NCI-H774 (cell line): Measurements from ENCODE around the gene COL5A1.

Experiments used
- DNase-seq: peaks from one replicate; lab custom pipeline; 2025; lab: John Stamatoyannopoulos, UW

The COL5A1 gene

DNA sequence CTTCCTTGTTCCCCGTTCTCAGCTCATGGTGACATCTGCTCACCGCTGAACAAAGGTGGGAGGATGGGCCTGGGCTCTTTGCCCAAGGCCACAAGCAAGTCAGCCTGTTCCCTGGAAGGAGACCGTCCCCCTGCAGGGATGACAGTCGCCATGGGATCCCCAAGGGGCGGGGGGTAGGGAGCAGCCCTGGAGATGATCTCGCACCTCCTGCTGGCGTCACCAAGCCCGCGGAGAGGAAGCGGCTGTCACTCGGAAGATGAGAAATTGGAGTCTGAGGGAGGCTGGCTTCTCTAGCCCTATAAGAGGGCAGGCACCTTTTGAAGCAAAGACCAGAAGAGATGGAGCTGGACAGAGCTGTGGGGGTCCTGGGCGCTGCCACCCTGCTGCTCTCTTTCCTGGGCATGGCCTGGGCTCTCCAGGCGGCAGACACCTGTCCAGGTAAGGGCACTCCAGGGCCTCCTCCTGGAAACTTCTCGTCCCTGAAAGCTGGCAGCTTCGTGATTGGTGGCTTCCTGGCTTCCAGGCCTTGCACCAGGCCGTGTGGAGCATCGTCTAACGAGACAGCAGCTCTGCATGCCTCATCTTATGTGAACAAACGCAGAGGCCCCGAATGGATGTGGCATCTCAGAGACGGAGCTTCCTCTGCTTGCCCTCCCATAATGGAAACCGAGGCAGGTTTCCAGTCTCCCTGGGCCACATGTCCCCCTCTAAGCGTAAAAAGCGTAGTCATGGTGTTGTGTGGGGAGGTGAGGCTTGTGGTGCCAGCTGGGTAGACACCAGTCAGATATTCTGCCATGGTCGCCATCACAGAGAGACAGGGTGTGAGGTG, 239.1 kb downstream of the COL5A1 start, which contains the start of gene FCN2:
Gene FCN2, plus strand, starts transcription at position 327 of the 829 bp plus-strand sequence. Its CDS starts 12 bp downstream, at position 339.
- DNase-seq = no peak

DNA sequence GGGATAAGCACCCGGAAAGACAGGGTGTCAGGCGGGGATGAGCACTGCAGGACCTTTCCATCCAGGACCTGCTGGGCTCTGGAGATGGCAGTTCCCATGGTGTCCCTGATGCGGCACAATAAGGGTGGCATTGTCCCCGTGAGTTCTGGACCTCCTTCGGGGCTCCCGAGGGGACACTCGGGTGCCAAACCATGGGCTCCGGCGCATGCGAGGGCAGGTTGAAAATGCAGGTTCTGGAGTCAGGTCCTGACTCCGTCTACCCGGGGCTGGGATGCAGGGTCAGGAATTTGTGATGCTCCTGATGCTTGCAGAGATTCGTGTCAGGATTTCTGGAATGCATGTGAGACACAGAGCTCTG, 239.7 kb downstream of the COL5A1 start:
- no peak for DNase-seq

GRCh38 chr9:134882204-134882785, 240.7 kb downstream of the COL5A1 start:
- no peak for DNase-seq

GRCh38 chr9:134883040-134883782, 241.6 kb downstream of the COL5A1 start:
- no peak for DNase-seq

DNA sequence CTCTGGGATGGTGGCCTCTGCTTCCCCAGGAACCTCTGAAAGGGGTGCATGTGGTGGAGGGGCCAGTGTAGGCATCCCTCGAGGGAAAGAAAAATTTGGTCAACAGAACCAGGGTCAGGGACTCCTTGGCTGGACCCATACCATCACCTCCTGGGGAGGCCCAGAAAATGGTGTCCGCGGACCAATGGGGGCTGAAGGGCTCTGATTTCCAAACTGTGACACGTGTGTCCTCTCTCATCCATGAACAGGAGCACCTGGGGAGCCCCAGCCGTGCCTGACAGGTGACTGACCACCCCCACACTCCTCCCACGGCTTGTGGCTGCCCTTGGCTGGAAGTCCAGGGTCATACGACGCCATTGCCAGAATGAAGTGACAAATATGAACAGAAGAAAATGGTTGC, 242.9 kb downstream of the COL5A1 start:
- no peak for DNase-seq

DNA sequence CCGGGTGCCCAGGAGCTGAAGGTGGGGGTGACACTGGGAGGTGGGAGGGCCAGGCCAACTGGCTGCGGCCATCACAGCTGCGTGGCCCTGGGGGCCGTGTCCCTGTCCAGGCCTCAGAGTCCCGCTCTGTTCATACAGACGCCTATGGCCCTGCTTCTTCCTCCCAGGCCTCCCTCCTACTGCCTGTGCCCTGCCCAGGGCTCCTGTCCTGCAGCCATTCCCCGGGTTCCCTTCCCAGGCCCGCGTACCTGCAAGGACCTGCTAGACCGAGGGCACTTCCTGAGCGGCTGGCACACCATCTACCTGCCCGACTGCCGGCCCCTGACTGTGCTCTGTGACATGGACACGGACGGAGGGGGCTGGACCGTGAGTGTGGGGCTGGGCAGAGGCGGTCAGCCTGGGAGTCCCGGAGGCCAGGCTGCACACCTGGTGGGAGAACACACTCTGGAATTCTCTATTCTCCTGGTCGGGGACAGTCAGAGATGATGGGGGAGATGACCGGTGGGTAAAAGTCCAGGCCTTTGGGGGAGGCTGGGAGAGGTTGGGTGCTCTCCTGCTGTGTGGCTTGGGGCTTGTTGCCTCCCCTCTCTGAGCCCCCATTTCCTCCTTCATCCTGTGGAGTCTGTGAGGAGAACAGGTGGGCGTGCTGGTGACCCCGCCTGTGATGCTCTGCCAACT, 243.5 kb downstream of the COL5A1 start:
- DNase-seq = no peak

DNA sequence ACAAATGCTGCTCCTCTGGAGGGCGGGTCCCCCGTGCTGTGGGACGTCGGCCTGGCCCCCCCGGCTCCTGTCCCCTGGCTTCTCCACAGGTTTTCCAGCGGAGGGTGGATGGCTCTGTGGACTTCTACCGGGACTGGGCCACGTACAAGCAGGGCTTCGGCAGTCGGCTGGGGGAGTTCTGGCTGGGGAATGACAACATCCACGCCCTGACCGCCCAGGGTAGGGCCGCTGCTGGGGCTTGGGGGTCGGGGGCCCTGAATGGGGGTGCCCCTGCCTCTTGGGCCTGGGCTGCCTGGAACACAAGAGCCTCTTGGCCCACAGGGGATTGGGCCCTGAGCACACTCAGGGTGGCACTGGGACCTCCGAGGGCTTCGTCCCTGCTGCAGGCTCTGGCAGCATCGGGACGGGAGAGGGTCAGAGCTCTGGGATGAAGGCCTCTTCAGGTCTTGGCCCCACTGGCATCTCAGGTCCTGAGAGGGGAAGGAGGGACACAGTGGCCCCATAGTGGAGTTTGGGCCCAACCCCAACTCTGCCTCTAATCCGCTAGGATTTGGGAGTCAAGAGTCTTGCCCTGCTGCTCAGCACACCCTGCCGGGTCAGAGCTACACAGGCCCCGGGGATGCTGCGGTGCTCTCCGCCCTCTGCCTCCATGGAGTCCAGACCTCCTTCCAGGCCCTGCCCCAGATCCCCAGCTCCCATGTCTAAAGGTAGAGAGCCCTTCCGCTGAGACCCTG, 244.2 kb downstream of the COL5A1 start:
- no peak for DNase-seq

DNA sequence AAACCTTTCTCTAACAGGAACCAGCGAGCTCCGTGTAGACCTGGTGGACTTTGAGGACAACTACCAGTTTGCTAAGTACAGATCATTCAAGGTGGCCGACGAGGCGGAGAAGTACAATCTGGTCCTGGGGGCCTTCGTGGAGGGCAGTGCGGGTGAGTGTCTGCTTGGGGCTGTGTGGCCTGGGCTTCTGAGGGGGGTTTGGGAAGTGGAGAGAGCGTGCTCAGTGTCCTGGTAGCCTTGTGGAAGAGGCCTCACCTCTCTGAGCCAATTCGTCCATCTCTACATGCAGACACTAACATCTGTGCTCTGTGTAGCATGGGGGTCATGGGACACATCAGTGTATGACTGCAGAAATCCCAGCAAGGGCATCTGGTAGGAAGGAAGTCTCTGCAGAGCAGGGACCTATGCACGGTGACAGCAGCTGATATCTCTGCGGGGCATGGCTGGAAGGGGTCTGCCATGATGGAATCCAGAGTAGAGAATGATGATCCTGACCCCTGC, 244.9 kb downstream of the COL5A1 start:
- DNase-seq = no peak

DNA sequence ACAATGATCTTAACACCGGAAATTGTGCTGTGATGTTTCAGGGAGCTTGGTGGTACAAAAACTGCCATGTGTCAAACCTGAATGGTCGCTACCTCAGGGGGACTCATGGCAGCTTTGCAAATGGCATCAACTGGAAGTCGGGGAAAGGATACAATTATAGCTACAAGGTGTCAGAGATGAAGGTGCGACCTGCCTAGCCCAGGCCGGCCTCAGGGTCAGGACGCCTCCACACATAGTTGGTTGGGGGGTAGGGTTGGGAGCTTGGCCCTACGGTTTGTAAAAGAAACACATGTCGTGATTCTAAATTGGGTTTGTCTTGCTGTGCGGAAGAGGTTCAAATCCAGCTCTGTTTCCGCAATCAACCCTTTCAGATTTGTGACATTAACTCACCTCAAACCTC, 245.6 kb downstream of the COL5A1 start:
- DNase-seq = no peak

DNA sequence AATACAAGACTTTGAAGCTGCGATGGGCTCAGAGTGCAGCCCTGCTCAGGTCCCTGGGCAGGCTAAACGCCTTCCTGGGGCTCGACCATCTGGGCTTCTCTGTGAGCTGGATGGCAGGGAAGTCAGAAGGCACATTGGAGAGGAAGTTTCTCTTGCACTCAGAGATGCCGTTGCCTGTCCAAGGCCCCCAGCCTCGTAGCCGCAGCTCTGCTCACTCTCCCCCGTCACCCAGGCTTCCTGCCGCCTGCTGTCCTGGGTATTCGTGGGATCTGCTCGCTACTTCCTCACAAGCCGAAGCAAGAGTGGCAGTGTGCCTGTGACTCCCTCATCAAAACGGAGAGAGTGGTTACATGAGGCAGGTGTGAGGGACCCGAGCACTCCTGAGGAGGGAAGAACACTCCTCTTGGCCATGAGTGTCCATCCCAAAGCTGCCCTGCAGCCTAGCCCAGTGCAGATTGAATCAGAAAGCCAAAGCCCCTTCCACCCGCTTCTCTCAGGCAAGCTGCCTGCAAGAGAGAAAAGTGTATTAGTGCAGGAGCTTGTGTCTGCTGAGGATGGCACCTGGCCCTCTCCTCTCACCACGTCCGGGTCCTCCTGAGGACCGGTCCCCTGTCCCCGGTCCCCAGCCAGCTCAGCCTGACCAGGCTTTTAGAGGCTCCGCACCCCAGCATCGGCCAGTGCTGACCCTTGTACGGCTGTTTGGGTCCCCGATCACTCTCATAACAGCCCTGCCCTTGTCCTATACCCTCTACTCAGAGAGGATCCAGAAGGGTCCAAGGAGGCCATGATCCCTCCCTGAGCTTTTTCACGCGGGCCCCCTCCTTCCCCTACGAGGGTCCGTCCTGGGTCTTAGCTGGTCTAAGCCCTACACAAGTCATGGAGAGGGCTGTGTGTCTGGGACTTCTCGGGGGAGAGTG, 246.3 kb downstream of the COL5A1 start:
- no peak for DNase-seq

DNA sequence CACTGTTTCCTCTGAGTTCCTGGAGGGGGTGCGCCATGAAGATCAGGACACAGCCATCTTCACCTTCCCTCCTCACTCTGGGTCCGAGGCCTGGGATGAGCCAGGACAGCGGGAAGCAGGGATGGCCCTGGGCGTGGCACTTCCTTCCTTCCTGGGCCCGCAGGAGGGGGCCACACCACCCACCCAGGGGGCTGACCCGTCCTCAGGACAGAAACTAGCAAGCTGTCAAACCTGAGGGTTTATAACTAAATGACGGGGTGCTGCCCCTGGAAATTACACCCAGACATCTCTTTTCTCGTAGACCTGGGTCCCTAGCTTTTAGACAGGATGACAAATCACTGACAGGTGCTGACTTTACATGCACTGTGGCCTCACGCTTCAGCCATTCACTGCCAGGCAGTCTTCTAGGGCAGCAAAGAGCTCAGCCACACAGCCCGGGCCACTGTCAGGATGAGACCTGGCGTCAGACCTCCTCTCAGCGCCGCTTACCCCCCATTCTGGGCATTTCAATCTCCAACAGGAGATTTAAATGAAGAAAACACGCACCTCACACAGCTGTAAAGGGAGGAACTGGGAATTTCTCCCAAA, 247.1 kb downstream of the COL5A1 start:
- no peak for DNase-seq

- DNase-seq = no peak
Measured at GRCh38 chr9:134889386-134890154, 248.0 kb downstream of the COL5A1 start.

DNA sequence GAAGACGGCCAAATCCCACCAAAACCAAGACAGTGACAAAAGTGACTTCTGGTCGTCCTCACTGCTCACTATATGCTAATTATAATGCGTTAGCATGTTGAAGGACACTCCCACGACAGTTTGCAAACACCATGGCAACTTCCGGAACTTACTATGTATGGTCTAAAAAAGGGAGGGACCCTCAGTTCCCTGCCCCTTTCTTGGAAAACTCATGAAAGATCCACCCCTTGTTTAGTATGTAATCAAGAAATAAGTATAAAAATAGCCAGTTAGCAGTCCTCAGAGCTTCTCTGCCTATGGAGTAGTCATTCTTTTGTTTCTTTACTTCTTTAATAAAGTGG, 248.5 kb downstream of the COL5A1 start:
- no peak for DNase-seq

DNA sequence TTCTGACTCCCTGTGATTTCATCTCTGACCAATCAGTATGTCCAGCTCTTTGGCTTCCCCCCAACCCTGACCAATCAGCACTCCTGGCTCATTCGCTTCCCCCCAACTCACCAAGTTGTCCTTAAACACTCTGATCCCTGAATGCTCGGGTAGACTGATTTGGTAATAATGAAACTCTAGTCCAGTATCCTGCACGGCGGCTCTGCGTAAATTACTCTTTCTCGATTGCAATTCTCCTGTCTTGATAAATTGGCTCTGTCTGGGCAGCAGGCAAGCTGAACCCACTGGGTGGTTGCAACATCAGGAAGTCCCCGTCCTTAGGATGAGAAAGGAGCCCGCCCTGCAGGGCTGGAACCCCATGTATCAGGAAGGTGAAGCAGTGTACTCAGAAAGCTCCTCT, 249.4 kb downstream of the COL5A1 start:
- no peak for DNase-seq

- DNase-seq = no peak
Measured at GRCh38 chr9:134891713-134892112, 250.1 kb downstream of the COL5A1 start.

GRCh38 chr9:134892221-134892620, 250.6 kb downstream of the COL5A1 start:
- DNase-seq = no peak

DNA sequence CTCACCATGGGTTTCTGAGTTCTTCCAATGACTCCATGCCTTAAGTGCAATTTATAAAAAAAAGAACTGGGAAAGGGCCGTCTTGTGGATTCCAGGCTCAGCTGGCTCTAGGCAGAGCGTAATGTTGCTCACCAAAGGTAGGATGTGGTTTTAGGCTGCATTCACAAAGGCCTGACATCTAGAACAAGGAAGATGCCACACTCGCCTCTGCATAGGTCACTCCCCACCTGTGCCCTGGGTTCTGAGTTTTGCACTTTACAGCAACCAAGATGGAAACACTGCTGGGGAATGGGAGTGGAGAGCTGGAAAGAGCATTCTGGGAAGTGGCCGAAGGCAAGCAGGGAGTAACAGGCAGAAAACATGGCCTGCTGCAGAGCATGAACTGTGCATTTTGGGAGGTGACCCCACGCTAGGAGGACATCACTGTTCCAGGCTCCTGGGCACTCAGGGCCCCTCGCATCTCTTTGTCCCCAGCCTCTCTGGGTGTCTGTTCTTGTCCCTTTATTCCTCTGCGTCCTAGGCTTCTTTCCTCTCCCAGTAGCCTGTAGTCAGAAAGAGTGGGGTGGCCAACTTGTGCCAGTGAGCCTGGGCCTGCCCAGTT, 251.3 kb downstream of the COL5A1 start:
- no peak for DNase-seq
